Right forelimb (tissue), 1 donor: ENCODE data around the gene KRR1.

ENCODE experiments used
- DNase-seq: peaks from one replicate; pipeline ENCODE4 v3.0.0-alpha.2; 2018

The KRR1 gene

DNA sequence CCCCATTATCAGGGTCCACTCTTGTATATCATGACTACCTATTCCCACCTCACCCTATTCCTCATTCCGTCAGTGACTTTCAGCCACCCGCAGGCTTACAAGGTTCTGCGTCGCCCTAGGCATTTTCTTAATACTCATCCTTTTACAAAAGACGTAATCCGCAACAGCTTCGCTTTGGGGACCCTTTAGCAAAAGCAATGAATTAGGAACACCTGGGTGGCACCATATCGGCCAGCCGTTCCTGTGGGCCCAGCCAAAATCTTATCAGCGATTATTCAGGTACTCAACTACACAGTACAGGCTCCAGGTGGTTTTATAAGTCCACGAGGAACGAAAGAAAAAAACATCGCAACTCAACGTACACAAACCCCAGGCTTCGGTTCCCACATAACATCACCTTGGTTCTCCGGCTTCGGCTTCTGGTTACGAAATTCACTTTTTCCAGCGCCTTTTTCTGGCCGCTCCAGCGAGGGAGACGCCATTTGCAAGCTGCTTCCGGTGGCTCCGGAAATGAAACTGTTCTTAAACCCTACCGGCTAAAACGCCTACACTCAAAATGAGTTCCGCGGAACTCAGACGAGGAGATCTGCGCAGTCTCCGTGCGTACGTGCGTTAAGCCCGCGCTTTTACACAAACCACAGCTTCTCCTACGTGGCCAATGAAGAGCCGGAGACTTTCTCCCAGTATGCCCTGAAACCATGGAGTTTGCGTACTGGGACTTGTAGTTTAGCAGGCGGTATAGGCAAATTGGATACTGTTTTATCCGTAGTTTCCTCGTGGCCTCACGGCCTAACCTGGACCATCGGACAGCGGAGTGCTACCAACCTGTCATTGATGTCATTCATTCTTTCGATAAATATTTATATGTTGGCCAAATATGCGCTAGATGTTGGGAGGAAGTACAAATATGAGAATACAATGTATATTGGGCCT, at the start of gene KRR1:
KRR1 (minus strand) TSS at position 494 of the 933 bp plus-strand sequence; CDS start at position 482, 12 bp downstream.
- DNase-seq: peak; percentile 92

DNA sequence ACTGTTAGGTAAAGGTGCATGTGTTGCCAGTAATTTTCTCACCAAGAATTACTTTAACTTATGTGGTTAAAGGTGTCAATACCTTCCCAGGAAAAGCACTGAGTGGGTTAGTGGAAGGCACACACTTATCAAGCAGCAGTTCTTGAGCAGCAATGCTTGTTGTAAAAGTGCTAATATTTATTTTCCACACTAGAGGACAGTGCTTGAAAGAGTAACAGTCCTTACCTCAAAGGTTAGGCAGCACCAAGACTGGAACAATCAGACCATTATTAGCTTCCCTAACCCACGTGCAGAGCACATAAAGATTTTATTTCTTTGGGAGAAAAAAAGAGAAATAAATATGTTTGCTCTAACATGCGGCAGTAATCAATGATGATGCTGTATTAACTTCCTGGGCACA, 48.8 kb upstream of the KRR1 start:
- no peak for DNase-seq

DNA sequence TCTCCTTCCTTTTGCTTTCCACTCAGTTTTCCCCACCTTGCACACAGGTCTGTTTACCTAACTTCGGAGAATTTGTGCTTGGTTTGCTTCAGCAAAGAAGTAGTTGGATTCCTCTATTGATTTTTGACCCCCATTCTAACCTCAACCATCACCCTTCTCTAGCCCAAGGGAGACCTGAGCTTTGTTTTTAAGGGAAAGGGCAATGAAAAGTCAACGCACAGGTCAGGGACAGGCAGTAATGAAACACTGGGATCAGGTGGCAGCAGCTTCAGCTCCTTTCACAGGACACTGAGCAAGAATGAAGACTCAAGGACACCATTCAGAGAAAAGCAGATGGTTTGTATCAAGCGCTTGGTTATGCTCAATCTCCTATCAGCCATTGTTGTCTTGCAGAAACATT, 46.9 kb upstream of the KRR1 start:
- no peak for DNase-seq

DNA sequence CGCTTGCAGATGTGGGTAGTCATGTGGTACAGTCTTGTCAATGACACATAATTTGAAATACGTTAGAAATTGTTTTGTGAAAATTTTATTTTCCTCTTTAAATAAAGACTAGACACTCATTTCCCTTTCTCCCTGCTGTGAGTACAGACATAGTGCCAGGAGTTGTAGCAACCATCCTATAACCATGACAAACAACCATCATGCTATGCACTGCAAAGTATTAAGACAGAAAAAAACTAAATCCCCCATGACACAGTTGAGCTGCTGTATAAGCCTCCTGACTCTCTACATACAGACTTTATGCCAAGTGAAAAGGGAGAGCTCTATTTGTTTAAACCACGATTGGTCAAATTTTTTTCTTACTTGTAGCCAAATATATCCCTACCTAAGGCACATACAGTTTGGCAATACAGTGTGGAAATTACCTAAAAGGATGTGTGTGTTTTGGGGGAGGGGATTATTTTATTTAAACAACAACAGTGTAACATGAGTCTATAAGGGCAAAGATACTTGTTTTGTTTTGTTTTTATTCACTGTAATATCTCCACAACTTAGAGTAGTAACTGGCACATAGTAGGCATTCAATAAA, 45.0 kb upstream of the KRR1 start:
- DNase-seq: no peak

DNA sequence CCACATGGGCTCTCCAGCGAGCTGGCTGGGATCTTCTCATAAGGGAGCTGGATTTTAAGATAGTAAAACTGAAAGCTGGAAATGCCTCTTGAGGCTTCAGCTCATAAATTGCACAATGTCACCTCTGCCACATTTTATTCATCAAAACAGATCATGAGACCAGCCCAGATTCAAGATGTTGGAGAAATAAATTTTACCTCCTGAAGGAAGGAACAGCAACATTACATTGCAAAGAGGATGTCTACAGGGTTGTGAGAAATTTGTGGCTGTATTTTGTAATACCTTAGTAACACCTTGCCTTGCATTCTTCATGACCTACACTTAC, 43.1 kb upstream of the KRR1 start:
- no peak for DNase-seq

DNA sequence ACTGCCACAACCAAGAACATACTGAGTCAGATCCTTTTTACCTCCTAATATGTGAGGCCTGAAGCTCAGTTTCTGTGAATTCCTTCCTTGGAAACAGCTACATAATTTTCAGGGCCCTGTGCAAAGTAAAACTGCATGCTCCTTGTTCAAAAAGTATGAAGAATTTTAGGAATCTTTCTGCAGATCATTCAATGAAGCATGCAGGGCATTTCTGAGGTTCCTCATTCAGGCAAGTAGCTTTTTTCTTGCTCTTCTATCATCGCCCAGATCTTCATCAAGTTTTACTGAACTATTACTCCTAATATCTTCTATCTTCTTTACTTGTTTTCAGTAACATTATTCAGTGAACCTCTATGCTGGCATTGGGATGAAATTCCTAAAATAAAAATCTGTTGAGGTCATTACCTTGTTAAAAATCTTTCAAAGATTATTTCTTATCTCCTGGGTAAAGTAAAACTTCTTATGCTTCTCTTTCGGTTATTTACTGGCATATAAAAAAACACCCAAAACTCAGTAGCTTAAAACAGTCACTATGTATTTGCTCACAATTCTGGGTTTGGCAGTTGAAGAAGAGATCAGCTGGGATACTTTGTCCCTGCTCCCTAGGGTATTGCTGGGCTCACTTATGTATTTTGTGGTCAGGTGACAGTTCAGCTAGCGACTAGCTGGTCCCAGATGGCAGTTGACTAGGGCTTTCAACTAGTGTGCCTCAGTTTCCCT, 42.6 kb upstream of the KRR1 start:
- no peak for DNase-seq

DNA sequence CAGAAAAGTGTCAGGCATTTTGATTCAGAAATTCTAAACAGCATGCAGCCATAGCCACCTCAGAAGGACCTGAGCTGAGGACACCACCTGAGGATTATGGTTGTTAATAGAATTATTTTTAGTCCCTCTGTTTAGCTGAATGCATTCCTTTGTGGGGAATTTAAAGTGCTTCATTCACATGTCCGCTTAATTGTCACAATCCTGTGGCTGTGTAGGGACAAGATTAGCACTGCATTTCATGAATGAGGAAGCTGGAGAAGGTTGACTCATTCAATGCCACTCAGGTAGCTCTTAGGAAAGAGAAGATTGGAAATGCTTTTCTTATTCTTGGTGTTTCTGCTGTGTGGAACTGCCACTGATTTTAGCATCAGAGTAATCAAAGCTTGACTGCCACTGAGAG, 42.0 kb upstream of the KRR1 start:
- no peak for DNase-seq

DNA sequence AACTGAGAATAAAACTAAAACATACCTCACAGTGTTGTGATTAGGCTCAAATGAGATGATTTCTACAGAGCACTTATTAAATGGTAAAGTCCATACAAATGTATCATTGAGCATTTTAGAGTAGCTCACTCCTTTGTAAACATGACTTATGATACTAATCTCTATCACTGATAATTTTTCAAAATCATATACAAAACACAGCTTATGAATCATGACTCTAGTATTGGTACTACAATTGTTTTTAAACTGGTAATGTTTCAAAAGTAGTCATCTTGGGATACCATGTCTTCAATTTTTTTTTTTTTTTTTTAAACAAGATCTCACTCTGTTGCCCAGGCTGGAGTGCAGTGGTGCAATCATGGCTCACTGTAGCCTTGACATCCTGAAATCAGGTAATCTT, 40.1 kb upstream of the KRR1 start:
- DNase-seq: no peak

DNA sequence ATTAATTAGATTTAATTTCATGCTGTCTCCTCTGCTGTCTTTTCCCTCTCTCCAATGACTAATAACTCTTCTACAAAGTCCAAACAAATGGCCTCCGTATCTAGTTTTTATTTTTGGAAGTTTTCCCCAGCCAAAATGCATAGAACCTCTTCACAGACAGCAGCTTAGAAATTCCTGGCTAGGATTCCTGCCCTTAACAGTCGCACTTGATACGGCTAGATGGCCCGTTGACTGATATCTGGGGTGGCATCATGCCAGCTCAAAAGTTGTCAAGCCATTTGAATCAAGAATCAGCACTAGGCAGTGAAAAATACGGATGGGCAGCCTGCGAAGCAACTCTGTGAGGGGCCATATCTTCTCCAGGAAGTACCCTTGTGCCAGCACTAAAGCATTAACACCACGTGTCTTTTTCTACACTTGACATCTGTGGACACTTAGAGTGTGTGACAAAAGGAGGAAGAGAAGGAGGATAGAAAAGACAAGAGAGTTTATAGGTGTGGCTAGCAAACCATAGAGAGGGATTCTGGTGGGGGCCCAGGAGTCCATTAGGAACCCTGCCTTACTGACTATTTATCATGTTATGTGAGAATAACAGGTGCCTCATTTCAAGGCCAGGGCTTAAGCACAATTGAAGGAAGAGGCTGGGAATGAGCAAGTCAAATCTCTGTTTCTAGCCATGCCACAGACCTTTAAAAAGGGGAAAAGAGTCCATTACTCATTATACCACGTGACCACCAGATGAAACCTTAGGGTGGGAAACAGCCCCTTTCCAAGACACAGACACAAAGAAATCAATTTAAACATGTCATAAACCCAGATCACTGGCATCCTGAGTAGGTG, 39.2 kb upstream of the KRR1 start:
- DNase-seq: no peak

DNA sequence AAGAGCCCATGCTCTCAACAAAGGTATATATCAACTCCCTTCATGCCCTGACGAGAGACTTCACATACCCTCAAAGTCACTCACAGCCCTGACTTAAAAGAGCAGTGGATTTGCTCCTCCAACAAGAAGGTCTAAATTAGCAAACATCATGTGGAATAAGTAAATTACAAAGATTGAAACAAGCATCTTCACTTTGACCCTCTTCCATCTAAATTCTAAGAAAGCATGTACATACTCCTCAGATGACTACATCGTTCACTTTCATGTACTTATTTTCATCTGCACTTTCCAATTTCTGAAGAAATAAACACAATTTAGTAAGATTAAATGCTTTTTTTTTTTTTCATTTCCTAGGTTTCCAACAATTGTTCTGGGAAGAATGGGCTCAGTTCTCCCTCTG, 38.6 kb upstream of the KRR1 start:
- no peak for DNase-seq

DNA sequence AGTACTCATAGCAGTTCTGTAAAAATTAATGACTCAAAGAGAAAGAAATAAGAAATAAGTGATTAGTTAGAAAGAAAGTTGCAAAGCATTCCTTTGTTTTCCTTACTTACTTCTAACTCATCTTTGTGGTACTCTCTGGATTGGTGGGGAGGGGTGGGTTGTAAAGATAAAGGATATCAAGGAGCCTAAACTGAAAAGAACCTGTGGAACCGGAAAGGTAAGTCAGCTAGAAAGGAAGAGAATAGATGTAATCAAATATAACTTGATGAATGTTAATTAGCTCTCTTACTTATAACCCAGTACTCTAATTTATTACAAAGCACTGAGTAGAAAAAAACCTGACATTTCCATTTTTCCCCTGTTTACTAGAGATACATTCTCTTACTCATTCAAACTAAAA, 37.5 kb upstream of the KRR1 start:
- no peak for DNase-seq

DNA sequence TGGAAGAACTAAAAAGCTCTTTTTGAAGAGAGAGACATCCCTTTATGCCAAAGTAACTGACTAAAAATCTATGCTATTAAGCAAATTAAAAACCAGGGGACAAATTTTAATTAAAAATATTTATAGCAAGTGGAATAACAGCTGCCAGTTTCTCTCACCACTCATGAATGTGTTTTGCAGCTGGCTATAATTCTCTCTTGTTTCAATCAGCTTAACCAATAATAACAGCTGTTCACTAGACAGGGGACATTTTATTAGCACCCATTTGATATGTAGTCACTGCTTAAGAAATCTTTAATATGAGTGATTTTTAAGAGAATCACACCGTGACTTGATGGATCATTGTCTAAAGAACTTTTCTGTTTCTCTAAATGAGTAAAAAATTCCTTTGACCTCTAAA, 34.2 kb upstream of the KRR1 start:
- DNase-seq: no peak

DNA sequence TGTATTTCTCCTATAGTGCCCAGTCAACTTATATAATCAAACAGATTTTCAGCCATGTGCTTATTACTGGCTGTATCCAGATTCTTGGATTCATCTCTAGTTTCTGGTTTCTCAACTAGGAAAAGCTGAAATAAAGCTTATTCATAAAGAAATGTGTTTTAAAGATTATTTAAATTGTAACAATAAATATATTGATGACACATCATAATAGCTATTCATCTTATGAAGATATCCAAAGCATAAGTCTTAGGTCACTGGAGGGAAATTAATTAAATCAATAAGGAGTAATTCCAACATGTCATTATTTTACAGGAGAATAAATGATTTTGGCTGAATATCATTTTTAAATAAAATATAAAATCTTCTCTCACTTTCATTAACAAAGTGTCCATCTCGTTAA, 32.1 kb upstream of the KRR1 start:
- no peak for DNase-seq

DNA sequence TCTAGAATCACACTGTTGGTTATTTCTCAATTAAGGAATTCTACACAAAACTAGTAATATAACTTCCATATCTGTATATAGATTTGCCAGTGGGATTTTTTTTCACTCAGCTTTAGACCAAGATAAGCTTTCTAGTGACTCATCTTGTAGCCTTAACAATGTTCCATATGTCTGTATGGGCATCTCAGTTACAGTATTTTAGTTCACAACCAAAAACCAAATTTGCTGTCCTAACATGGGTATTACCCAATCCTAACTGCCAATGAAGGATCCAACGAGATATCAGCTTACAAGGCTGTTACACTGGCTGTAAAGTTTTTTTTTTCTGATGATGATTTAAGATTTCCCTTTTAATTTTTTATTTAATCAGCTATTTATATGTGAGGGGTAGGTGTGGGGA, 31.5 kb upstream of the KRR1 start:
- DNase-seq: no peak

DNA sequence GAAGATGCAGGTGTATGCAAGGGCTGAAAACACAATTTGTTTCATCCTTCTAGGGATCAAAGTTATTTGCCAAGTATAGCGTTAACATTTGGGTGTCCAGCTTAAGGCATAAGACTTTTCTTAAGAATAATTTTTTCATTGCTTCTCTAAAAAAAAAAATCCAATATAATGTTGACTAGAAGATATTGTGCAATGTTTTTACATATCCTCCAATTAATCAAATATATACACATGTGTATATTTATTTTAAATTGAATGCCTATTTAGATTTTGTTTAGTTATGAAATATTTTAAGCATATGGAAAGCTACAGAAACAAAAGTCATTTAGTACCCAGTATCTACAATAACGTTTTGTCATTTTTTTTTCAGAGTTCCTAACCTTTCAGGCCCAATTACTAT, 28.5 kb upstream of the KRR1 start:
- DNase-seq: no peak

DNA sequence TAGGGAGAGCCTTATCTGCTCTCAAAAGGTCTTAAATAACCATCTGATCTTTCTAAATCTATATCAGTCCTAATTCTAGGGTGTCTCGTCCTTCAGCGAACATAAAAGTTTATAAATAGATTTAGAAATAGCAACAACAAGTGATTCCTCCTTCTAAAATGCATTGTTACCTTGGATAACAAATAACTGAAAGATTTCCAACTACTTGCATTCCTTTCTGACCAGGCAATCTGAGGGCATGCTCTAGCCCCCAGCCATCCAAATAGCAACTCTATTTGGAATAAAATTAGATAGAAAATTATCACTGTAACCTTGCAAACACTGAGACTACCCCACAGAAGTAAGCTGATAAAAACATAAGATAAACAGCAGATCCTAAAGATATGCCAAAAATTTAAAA, 21.8 kb upstream of the KRR1 start:
- no peak for DNase-seq

DNA sequence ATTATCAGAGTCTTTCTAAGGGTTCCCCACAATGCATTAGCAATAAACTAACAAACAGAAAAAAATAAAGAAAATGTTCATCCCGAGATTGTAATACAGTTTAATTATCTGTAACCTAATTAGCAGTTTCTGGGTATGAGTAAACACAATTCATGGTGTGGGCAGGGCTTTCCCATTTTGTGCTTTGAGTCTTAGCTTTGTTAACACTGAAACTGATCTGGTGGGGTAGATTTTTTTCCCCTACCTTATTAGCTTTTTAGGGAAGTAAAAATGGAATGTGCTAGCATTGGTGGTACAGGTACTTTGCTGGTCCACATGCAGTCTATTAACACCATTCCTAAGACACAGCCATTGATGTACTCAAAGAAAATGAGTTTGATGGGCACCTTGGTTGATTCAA, 18.4 kb upstream of the KRR1 start:
- DNase-seq: no peak

DNA sequence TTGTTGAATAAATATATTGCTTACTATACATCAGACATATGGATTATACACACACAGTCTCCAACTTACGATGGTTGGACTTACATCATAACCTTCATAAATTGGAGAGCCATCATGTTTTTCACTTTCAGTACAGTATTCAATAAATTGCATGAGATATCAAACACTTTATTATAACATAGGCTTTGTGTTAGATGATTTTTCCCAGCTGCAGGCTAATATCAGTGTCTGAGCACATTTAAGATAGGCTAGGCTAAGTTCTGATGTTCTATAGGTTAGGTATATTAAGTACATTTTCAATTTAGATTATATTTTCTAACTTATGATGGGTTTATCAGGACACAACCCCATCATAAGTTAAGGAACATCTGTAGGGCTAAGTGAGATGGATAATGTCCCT, 17.9 kb upstream of the KRR1 start:
- no peak for DNase-seq

DNA sequence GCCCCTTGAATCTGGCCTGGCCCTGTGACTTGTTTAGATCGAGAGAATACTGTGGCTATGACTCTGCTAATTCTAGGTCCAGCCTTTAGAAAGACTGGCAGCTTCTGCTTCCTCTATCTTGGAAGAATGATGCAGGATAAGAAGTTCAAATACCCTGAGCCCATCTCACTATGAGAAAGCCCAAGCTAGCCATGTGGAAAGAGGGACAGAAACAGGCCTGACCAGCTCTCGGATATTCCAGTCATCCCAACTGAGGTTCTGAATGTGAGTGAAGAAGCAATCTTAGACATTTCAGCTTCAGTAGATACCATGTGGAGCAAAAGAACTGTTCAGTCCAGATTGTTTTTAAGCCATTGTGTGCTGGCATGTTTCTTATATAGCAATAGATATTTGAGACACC, 17.3 kb upstream of the KRR1 start:
- no peak for DNase-seq

DNA sequence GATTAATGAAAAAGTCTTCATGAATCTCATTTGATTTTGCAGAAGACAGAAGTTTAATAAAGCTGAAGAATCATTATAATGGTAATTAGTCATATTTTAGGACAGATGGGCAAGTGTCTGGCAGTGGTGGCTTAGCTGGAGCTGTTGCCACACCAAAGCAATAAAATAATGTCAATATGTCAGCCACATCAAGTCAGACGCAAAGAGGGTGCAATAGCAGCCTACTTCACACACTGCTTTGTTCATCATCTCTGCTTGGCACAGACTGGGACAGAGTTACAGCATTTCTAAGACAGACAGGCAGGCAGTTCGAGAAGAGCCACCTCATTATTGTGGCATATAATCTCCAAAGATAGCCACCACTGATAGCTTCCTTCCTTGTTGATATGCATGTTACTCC, 16.9 kb upstream of the KRR1 start:
- no peak for DNase-seq

DNA sequence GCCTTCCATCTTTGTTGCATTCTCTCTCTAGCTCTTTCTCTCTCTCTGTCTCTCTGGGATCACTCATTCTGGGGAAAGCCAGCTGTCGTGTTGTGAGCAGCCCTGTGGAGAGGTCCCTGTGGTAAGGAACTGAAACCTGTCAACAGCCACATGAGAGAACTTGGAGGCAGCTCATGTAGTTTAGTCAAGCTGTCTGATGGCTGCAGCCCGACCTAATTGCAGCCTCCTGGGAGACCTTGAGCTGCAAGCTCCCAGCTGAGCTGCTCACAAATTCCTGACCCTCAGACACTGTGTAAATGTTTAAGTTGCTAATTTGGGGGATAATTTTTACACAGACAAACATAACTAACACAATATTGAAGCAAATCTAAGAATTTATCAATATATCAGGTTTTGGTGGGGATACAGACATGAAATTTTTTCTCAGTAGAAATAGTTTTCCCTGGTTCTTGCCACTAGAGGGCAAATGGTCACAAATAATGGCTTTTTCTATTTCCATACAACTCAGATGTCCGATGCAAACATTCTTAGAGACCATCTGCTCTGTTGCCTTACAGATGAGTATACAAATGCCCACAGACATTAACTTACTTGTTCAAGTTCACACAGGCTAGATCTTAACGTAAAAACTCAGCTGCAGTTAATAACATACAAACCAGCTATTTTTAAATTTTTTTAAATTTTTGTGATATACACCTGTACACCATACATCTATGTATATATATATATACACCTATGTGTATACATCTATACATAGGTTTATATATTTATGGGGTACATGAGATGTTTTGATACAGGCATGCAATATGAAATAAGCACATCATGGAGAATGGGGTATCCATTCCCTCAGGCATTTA, 15.5 kb upstream of the KRR1 start:
- no peak for DNase-seq

DNA sequence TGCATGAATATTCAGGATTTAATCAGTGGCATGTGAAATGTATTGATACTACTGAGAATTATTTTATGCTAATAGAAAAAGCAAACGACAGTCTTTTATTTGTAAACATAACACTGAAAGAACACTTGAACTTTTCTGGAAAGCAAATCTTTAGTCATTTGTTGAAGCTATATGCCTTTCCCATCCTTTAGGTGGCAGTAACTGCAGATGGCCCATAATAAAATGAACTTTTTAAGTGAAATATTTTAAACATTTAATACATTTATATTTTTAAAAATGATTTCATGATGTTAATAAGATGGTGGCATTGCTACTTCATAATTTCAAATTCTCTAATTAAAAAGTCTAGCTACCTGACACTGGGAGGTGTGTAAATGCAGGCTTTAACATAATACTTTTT, 13.9 kb upstream of the KRR1 start:
- DNase-seq: no peak
